Ovary (tissue), 9 donors: ENCODE measurements around the gene CEP170B. TPM values are rescaled to one million over a fixed set of nuclear protein-coding genes. Genes with fewer than 3 reads are reported as not detected.
"Not testable (repeated sequence)": the region's sequence is repeated elsewhere in the genome, so short reads cannot be mapped to it uniquely, and the experiment has no call there.

Source experiments
- DNase-seq, 5 donors: peaks; one replicate each; pipeline ENCODE4 v3.0.0-alpha.2; 2019 to 2020
- H3K27ac ChIP-seq, 2 donors: fragments of 200-600 bp; one replicate each; pipeline versions ENCODE4 v1.5.1 to v1.8.0; 2019 to 2022
- H3K27me3 ChIP-seq: fragments of 200-600 bp; one replicate; pipeline ENCODE4 v1.8.0; 2022
- H3K36me3 ChIP-seq: fragments of 200-600 bp; sonication (generic); one replicate; pipeline ENCODE4 v1.5.1; 2019
- H3K4me1 ChIP-seq: one replicate; pipeline ENCODE4 v1.8.1; 2013; ENCODE audit warnings: mild to moderate bottlenecking, moderate library complexity; ENCODE audit not compliant: insufficient read depth
- H3K4me3 ChIP-seq: fragments of 200-600 bp; sonication (generic); one replicate; pipeline ENCODE4 v1.5.1; 2017
- H3K9me3 ChIP-seq, 2 donors: fragments of 200-600 bp in 1 of 2; sonication (generic) in 1 of 2; one replicate each; pipeline versions ENCODE4 v1.5.1 to v1.8.1; 2013 to 2019; ENCODE audit warnings: mild to moderate bottlenecking in 1 of 2, moderate library complexity in 1 of 2
- EP300 ChIP-seq: sonication (generic); formaldehyde crosslinking; IDR thresholded peaks from one replicate; pipeline ENCODE4 v1.6.1; 2017; ENCODE audit warnings: antibody characterized with exemption
- POLR2A ChIP-seq: fragments of 450-650 bp; IDR thresholded peaks from one replicate; pipeline ENCODE4 v1.6.1; 2017; ENCODE audit warnings: antibody characterized with exemption, mild to moderate bottlenecking, moderate library complexity
- WGBS, 3 donors: extraction: QIAGEN DNeasy Blood & Tissue Kit in 1 of 3; methylation state at CpG; one replicate each; pipeline versions ENCODE4 v1.1.5 to v1.1.7; 2013 to 2017; 5-methylcytosine and 5-hydroxymethylcytosine counted together
- intact Hi-C, 4 donors: fragments of 100-400 bp; cut with DNase I; formaldehyde crosslinking; loops; one replicate each; pipeline versions ENCODE4 v1.11.0 to v1.15.1; 2022 to 2023
- polyA plus RNA-seq, 2 donors: library from polyadenylated mRNA; stranded (reverse); fragments of 200-250 nt in 1 of 2; fragments of 350-450 nt in 1 of 2; fragmentation: Illumina TruSeq in 1 of 2; extraction: RNeasy Lipid Tissue Mini Kit (QIAGEN cat#74804) in 1 of 2; gene quantifications; one replicate each; pipeline ENCODE4 v1.2.3, GENCODE V29; 2013 to 2014
- total RNA-seq, 7 donors: library from RNA; depleted of rRNA in 2 of 7; stranded (reverse); fragments of >200 nt in 2 of 7; fragmentation: NEBNext Ultra II Directional in 3 of 7; extraction: Animal tissue kit (Norgen Biotek cat#: 25700) in 3 of 7; gene quantifications; one replicate each; pipeline versions ENCODE4 v1.1.0 to v1.2.4, GENCODE V29; 2016 to 2023
- TF ChIP-seq, protein P1 (sequence below), 3 donors: fragments of 450-650 bp in 2 of 3; fragments of 200-600 bp in 1 of 3; IDR thresholded peaks; one replicate each; pipeline versions ENCODE4 v1.5.1 to v1.8.0; 2016 to 2022; ENCODE audit warnings: antibody characterized with exemption in 3 of 3, mild to moderate bottlenecking in 1 of 3
- donor health status: DM: no; HTN: no; CAD: no; lungs with moderate emphysema.
- donor health status: DM: no; HTN: no; CAD: no.
- donor health status: Bipolar disorder and iron deficiency.
- donor health status: DM: yes; HTN: yes; CAD: no.
- donor health status: DM: no; HTN: no; CAD: no.
- donor health status: DM: yes; HTN: yes; CAD: no.

Gene CEP170B
- total and polyA plus RNA-seq, 9 donors: 1.9 to 22.7 (median 9.9) TPM

DNA sequence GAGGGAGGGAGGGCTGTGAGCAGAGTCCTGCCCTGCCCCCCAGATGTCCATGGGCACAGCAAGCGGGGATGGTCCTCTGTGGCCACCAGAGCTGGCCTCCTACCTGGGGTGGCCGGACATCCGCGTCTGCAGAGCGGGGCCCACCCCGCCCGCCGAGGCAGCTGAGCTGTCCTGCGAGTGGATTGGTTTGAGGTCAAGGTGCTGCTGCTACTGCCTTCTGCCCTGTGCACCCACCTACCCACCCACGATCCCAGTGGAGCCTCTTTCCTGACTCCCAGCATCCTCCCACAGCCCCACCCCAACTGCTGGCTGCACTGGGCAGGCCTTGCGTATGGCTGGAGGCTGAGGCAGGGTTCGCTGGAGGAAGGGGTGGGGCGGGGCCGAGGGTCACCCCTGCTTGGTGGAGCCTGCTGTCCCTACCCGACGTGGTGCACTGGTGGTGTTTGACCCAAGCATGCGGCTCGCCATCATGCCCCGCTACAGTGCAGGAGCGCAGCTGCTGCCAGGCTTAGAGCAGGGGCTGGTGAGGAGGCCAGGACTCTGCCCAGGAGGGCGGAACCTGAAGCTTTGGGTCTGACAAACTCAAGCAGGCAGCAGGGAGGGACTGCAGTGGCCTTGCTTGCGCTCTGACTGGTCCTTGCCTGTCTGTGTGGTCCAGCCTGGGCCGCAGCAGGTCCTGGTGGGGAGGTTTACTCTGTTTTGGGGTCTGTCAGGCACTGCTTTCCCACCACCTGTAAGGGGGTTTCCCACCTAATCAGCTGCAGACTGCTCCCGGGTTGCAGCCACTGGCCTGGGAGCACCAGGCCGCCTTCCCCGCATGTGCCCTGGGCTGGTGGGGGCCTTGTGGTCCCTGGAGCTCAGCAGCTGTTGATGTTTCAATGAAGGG lies 23.7 kb downstream of the CEP170B start:
- Histone ChIP-seq H3K4me3 (no peak overlapping the region), H3K9me3 (no peaks in the 10 kb centered on the region), H3K27ac (no peak overlapping the region), H3K36me3 (no peaks in the 10 kb centered on the region), H3K4me1 (no peaks in the 10 kb centered on the region), H3K27me3 (no peaks in the 10 kb centered on the region)
- DNase-seq: peak in 3 of 5 donors; percentile 6 to 24 (median 18)
- WGBS, 3 donors: 90 to 95% (median 90%) methylated on average over 17 to 26 of the region's 26 CpGs
- intact Hi-C loops: no loop called here
- no peak for TF ChIP-seq EP300
- TF ChIP-seq POLR2A: no peak
- TF ChIP-seq, protein P1, sequence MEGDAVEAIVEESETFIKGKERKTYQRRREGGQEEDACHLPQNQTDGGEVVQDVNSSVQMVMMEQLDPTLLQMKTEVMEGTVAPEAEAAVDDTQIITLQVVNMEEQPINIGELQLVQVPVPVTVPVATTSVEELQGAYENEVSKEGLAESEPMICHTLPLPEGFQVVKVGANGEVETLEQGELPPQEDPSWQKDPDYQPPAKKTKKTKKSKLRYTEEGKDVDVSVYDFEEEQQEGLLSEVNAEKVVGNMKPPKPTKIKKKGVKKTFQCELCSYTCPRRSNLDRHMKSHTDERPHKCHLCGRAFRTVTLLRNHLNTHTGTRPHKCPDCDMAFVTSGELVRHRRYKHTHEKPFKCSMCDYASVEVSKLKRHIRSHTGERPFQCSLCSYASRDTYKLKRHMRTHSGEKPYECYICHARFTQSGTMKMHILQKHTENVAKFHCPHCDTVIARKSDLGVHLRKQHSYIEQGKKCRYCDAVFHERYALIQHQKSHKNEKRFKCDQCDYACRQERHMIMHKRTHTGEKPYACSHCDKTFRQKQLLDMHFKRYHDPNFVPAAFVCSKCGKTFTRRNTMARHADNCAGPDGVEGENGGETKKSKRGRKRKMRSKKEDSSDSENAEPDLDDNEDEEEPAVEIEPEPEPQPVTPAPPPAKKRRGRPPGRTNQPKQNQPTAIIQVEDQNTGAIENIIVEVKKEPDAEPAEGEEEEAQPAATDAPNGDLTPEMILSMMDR (IDR thresholded peaks at IDR 0.05): no peak

DNA sequence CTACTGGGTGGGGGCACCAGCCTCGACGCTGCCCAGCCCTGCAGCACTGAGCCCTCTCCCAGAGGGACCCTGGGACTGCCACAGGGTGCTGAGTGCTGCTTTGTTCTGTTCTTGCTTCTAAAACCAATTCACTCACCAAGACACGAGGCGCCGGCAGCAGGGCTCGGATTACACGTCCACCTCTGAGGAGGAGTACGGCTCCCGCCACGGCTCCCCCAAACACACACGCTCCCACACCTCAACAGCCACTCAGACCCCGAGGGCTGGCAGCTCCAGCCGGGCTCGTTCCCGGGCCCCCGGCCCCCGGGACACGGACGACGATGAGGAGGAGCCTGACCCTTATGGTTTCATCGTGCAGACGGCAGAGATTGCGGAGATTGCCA lies 24.3 kb downstream of the CEP170B start:
- Histone ChIP-seq H3K9me3 (no peaks in the 10 kb centered on the region), H3K36me3 (no peaks in the 10 kb centered on the region), H3K4me3 (no peak overlapping the region), H3K4me1 (no peaks in the 10 kb centered on the region), H3K27ac (no peak overlapping the region), H3K27me3 (no peaks in the 10 kb centered on the region)
- 84 to 89% (median 84%) methylated on average over 23 of the region's 23 CpGs for WGBS, 3 donors
- DNase-seq: peak in 3 of 5 donors; percentile 7 to 19 (median 12)
- TF ChIP-seq EP300: no peak
- TF ChIP-seq, protein P1 (IDR thresholded peaks at IDR 0.05): no peak
- TF ChIP-seq POLR2A: no peak
- intact Hi-C loops: no loop called here

GRCh38 chr14:104890292-104890691 lies 25.2 kb downstream of the CEP170B start:
- H3K4me3 ChIP-seq, H3K4me1 ChIP-seq, H3K9me3 ChIP-seq, H3K36me3 ChIP-seq, H3K27me3 ChIP-seq, DNase-seq, H3K27ac ChIP-seq: not testable (repeated sequence)
- intact Hi-C loops: loop anchor here in 1 of 4 donors (5.0 kb wide), 1 partner anchor 152 kb away; no protein-coding TSS in a partner anchor

DNA sequence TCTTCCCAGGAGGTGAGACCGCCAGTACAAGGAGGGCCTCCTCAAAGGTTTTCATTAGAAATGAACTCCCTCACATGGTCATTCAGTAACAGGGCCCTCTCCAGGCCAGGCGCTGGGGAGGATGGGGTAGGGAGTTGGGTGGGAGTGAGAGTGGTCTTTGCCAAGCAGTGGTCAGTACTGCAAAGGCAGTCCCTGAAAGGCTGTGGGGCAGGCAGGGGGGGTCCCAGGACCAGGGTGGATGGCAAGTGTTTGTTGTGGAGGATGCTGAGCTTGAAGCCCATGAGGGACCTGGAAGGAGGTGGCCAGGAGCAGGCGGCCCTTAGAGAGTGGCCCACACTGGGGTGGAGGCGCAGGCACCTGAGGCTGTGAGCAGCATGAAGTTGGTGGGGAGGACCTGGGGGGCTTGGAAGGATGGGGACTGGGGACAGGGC lies 26.1 kb downstream of the CEP170B start:
- intact Hi-C loops: loop anchor here in 1 of 4 donors (5.0 kb wide), 1 partner anchor 151 kb away; no protein-coding TSS in a partner anchor
- TF ChIP-seq POLR2A (no peak), EP300 (no peak)
- TF ChIP-seq, protein P1 (IDR thresholded peaks at IDR 0.05): no peak
- no peak overlapping the region for H3K4me3 ChIP-seq
- H3K9me3 ChIP-seq: no peaks in the 10 kb centered on the region
- no peaks in the 10 kb centered on the region for H3K4me1 ChIP-seq
- DNase-seq: peak in 1 of 5 donors; percentile 19
- WGBS, 3 donors: 93 to 96% (median 95%) methylated on average over 4 of the region's 4 CpGs
- H3K27me3 ChIP-seq: no peaks in the 10 kb centered on the region
- H3K36me3 ChIP-seq: no peaks in the 10 kb centered on the region
- H3K27ac ChIP-seq: no peak overlapping the region
